Progenitor cell of endocrine pancreas (in vitro differentiated cells): Measurements from ENCODE around the gene ARMC3. TPM values are rescaled to one million over a fixed set of nuclear protein-coding genes. Genes with fewer than 3 reads are reported as not detected.

Experiments used
- DNase-seq: peaks from one replicate; pipeline ENCODE4 v3.0.0; 2021; ENCODE audit warnings: low spot score; ENCODE audit not compliant: unreplicated experiment
- H3K27ac Mint-ChIP-seq: 2 replicates; pipeline ENCODE4 v1.8.0; 2021; ENCODE audit warnings: mild to moderate bottlenecking, moderate library complexity, mixed read lengths
- H3K27me3 Mint-ChIP-seq: 2 replicates; pipeline ENCODE4 v1.8.0; 2021; ENCODE audit warnings: mixed read lengths
- H3K36me3 Mint-ChIP-seq: 2 replicates; pipeline ENCODE4 v1.8.0; 2022; ENCODE audit warnings: mixed read lengths; ENCODE audit not compliant: insufficient read depth
- H3K4me1 Mint-ChIP-seq: 2 replicates; pipeline ENCODE4 v1.8.0; 2021; ENCODE audit warnings: low read depth, mixed read lengths
- H3K4me3 Mint-ChIP-seq: 2 replicates; pipeline ENCODE4 v1.8.0; 2021; ENCODE audit warnings: low read depth, mild to moderate bottlenecking, moderate library complexity, mixed read lengths
- H3K9me3 Mint-ChIP-seq: 2 replicates; pipeline ENCODE4 v1.8.0; 2021; ENCODE audit warnings: low read depth, mixed read lengths
- CTCF ChIP-seq: fragments of 200-600 bp; sonication (generic); IDR thresholded peaks from one replicate; pipeline ENCODE4 v1.5.0; 2021; ENCODE audit warnings: antibody characterized with exemption, mild to moderate bottlenecking; ENCODE audit not compliant: unreplicated experiment
- total RNA-seq: library from RNA; stranded (reverse); gene quantifications from 2 replicates; pipeline ENCODE4 v1.2.1, GENCODE V29; 2021

ARMC3 gene
- total RNA-seq, 1 donor from 2014 or later, result 7.9 TPM

- no peaks in the 10 kb centered on the region for H3K36me3 Mint-ChIP-seq
- H3K27ac Mint-ChIP-seq, result no peak overlapping the region
- H3K4me1 Mint-ChIP-seq, result peaks cover 39% of the 10 kb centered on the region
These were observed 124.0 kb downstream of the ARMC3 start for GRCh38 chr10:23051855-23052331.

GRCh38 chr10:23053036-23053435, 125.2 kb downstream of the ARMC3 start:
- Mint-ChIP-seq H3K27ac (peak overlapping the region; percentile 88), H3K4me3 (no peak overlapping the region), H3K9me3 (peaks cover 3% of the 10 kb centered on the region), H3K4me1 (peaks cover 35% of the 10 kb centered on the region), H3K27me3 (no peaks in the 10 kb centered on the region), H3K36me3 (no peaks in the 10 kb centered on the region)
- no peak for DNase-seq
- no peak for TF ChIP-seq CTCF

More at GRCh38 chr10:23051855-23052331, 124.0 kb downstream of the ARMC3 start:
- no peak overlapping the region for H3K4me3 Mint-ChIP-seq
- no peaks in the 10 kb centered on the region for H3K27me3 Mint-ChIP-seq
- DNase-seq, result no peak
- H3K9me3 Mint-ChIP-seq, result peaks cover 3% of the 10 kb centered on the region
- TF ChIP-seq CTCF, result no peak

GRCh38 chr10:23055424-23056185, 127.8 kb downstream of the ARMC3 start:
- no peak for TF ChIP-seq CTCF
- H3K27ac Mint-ChIP-seq, result peak overlapping the region; percentile 98
- peaks cover 13% of the 10 kb centered on the region for H3K36me3 Mint-ChIP-seq
- peaks cover 38% of the 10 kb centered on the region for H3K4me1 Mint-ChIP-seq
- H3K27me3 Mint-ChIP-seq, result no peaks in the 10 kb centered on the region
- H3K4me3 Mint-ChIP-seq, result peak overlapping the region; percentile 50
- peaks cover 19% of the 10 kb centered on the region for H3K9me3 Mint-ChIP-seq
- no peak for DNase-seq

GRCh38 chr10:23056186-23056579, 128.3 kb downstream of the ARMC3 start:
- Mint-ChIP-seq H3K27me3 (no peaks in the 10 kb centered on the region), H3K9me3 (peaks cover 19% of the 10 kb centered on the region), H3K36me3 (peaks cover 16% of the 10 kb centered on the region), H3K4me3 (peak overlapping the region; percentile 50), H3K27ac (peak overlapping the region; percentile 98), H3K4me1 (peaks cover 44% of the 10 kb centered on the region)
- no peak for TF ChIP-seq CTCF
- no peak for DNase-seq

- DNase-seq, result no peak
- Mint-ChIP-seq H3K9me3 (peaks cover 15% of the 10 kb centered on the region), H3K27me3 (no peaks in the 10 kb centered on the region), H3K4me1 (peaks cover 35% of the 10 kb centered on the region), H3K36me3 (peaks cover 16% of the 10 kb centered on the region), H3K4me3 (no peak overlapping the region), H3K27ac (peak overlapping the region; percentile 43)
- TF ChIP-seq CTCF, result no peak
These were observed 130.5 kb downstream of the ARMC3 start for GRCh38 chr10:23058366-23058765.
